HG03060 (cell line): ENCODE results near the gene HOXB9.

Experiments used
- ATAC-seq: cut with Tn5 transposase; IDR thresholded peaks from one replicate; pipeline ENCODE4 v1.9.1; 2021; ENCODE audit warnings: low read depth, moderate number of reproducible peaks; ENCODE audit not compliant: unreplicated experiment

Gene HOXB9

DNA sequence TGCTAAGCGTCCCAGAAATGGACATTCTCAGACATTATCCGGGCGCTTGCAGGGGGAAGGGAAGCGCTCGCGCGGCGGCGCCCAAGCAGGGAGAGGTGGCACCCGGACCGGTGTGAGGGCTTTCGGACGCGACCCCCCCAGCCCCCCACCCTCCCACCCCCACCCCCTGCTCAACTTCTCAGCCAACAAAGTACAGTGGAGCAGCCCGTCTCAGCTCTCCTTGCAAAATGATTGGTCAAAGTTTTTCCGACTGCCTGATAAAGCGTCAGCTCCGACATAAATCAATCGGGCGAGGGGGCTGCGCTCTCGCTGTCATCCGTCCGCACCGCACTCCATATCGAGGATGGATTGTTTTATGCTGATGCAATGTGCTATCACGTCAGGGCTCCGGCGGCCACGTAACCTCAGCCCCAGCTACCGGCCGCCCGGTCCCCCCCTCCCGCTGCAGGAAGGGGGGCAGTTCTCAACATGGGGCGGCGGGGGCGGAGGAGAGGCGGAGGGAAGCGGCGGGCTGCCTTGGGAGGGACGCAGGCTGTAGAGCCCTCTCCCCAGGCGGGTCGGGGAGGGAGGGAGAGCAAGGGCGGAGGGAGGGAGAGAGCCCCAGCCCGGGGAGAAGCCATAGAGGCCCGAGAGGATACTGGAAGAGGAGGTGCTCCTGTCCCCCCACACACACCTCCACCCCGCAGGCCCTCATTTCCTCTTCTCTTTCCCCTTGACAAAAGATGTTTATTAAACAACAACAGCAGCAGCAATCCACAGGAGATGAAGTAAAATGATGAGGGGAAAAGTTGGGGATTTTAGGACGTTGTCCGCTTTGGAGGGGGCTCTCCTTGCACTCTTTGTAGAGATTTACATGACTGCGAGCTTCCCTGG, at the start of gene HOXB9:
HOXB9 (minus strand) TSS at position 114 of the 873 bp plus-strand sequence; CDS start at position 25, 89 bp downstream.
- no peak for ATAC-seq

DNA sequence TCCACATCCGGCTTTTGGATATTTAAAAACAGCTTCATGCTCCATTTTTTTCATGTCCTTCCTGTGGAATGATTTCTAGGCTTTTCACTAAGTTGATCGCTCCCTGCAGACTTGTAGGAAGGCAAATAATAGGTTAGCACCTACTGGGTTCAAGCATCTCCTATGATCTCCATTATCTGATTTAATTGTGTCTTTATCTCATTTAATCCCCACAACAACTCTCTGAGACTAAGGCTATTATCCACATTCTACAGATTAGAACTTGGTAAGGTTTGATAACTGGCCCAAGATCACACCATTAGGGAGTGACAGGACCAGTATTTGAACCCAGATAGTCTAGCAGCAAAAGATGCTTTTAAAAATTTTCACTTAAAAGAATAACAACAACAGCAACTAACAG, 46.2 kb upstream of the HOXB9 start:
- ATAC-seq: no peak

DNA sequence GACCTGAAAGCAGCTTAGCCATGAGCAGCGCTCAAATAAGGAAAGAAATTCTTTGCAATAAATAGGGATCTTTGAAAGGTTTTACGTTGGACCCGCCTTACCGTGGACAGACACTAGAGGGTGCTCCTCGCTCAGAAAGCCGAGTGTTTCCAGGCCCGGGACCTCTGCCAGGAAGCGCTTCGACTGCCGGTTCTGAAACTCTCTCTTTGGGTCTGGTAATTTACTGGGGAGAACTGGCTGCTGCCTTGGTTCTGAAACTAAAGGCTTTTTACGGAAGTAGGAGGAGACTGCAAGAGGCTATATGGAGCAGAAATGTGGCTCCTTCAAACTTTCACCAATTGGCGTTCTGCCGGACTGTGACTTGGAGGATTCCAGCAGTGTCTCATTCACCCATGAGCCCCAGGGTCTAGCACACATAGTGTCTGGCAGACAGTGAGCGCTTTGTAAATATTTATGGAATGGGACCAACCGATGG, 45.6 kb upstream of the HOXB9 start:
- ATAC-seq: no peak

DNA sequence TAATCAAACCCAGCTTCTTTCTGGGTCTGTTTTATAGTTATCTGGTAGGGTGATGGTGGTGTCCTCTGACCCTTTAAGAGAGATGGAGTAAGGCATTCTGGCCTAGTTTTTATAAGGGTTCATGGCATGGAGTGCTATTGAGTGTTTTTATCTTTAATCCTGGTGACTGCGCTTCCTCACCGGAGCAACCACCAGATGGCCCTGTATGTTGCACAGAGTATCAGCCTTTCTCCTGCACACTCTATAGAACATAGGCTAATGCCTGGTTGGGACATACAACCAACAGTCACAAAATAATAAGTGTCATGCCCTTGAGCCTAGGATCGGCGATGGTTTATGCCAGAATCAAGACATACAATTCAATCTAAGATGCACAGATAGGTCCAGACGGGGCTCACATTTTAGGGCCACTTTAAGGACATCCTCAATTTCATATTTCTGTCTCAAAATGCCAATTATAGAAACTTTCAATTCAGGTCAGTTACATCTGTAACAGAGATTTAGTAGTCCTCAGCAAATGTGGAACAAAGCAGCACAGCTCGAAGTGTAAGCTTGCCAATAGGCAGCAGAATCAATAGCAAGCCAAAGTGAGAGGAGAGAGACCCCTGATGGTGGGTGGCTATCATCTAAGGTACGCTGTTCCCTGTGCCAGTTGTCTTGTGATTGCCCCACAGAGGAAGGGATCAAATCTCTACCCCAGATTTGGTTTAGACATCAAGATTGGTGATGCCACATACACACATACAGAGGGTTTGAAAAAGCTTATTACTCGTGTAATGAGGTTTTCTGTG, 37.2 kb upstream of the HOXB9 start:
- ATAC-seq: no peak

DNA sequence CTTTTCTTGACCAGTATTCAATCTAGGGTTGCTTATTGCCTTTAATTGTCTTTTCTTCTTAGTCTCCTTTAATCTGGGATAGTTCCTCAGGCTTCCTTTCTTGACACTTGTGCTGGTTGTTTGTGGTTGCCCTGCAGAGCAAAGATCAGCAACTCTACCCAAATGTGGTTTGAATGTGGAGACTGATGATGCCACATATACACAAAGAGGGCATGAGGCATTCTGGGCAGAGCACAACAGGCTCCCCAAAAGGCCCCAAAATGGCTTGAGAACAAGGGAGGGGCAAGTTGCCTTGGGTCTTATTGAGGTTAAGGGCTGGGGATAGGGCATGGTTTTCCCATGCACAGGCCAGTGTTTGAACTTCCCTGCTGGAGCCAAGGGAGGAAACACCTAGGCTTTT, 29.8 kb upstream of the HOXB9 start:
- no peak for ATAC-seq

DNA sequence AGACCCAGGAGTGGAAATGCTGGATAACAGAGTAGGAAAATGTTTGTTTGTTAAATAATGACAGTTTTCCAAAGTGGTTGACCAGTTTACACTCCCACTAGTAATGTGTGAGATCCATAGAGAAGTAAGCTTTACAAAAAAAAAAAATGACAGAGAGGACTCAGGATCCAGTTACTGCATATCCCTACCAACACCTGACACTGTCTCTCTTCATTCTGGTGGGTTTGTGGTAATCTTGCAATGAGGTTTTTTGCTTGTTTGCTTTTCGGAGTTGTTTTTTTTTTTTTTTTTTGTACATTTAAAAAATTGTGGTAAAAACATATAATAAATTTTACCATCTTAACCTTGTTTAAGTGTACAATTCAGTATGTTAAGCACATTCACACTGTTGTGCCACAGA, 23.6 kb upstream of the HOXB9 start:
- ATAC-seq: no peak

DNA sequence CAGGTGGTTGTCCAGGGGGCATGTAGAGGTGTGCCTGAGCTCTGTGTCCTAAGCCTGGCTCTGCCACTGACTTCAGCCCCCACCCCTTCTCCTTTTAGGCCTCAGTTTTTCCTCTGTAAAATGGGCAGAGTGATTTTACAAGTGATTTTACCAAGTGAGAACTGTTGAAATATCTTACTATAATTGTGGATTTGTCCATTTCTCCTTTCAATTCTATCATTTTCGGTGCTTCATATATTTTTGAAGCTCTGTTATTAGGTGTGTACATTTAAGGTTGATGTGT, 21.7 kb upstream of the HOXB9 start:
- no peak for ATAC-seq

DNA sequence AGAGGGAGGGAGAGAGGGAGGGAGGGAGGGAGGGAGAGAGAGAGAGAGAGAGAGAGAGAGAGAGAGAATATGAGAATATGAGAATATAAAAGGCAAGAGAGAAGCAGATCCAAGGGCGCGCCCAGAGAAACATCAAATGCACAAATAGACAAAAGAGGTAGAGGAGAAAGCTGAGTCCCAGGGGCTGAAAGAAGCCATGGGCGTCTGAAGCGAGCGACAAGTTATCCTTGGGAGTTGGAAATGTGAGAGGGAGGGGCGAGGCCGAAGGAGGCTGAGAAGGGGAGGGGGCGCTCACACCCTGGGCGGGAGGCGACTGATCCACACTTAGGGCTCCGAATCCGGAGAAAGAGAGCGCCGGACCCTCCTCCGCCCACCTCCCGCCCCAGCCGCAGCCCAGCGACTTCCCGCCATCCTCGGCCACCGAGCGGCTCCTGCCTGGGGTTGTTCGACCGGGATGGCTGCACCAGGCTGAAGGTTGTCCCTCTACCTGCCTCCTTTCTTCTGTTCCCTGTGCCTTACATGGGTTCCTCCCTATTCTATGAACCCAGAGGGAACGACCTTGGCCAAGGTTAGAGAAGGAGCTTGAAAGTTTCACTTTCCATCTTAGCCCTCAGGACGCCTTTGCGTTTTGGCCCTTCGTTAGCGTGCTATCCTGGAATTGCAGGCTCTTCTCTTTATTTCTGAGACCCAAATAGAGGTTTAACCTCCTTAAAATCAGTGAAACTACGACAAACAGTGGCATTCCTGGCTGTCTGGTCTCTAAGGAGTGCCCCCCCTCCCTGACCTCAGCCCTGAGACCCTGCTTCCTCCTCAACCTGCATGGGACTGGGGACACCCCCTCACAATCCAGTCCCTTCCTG, 21.2 kb upstream of the HOXB9 start:
- ATAC-seq: no peak

DNA sequence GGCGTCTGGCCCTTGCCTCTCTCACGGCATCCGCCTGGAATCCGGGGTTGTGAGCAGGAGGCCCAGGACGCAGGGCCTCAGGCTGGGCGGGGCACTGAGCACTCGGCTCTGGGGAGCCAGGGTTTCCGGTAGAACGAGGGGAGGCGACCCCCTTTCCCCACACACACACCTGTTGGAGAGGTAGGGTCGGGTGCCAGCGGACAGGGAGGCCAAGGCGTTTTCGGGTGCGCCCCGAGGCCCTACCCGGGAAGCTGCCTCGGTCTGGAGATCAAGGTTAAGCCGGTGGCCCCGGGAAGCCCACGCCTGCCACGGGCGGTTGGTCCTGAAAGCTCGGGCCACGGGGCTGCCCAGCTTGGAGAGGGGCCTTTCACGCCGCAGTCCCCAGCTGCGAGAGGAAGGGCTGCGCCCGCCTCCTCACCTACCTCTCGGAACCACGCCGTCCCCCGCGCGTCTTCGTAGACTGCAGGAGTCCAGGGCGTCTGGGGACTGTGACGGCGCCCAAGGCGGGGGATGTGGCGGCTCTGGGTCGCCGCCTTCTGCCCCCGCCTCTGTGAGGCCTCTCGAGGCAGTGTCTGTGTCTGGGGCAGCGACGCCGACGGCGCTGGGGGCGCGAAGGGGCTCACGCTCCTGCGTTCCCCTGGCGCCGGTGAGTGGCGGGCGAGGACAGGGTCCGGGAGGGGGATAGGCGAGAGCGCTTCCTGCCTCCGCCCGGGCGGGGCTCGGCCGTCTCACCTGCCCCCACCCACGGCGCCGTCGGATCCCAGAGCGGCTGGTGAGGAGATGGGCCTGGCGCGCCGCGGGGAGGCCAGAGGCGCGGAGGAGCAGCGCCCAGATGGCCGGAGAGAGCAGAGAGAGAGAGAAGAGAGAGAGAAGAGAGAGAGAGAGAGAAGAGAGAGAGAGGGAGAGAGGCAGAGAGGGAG, 20.3 kb upstream of the HOXB9 start:
- ATAC-seq: no peak

DNA sequence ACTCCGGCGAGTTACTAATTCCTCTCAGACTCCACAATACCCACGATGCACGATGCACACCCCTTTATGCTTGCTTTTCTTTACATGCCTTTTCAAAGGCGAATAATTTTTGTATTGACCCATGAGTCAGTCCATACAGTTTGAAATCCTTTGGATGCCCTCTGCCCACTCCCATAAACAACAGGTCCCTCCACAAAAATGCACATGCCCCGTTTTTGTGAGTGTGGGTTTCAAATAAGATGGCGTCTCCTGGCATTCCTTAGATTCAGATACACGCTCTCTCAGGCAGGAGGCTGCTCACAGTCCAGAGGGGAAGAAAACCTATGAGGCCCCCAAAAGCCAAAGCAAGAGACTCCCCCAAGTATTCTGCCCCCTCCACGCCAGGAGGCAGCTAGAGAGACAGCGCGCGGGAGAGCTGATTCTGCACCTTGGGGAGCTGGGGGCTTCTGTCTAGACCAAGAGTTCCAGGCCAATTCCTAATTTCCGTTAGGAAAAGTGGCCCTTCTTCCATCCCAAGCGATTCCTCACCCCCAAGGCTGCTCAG, 19.6 kb upstream of the HOXB9 start:
- ATAC-seq: no peak

DNA sequence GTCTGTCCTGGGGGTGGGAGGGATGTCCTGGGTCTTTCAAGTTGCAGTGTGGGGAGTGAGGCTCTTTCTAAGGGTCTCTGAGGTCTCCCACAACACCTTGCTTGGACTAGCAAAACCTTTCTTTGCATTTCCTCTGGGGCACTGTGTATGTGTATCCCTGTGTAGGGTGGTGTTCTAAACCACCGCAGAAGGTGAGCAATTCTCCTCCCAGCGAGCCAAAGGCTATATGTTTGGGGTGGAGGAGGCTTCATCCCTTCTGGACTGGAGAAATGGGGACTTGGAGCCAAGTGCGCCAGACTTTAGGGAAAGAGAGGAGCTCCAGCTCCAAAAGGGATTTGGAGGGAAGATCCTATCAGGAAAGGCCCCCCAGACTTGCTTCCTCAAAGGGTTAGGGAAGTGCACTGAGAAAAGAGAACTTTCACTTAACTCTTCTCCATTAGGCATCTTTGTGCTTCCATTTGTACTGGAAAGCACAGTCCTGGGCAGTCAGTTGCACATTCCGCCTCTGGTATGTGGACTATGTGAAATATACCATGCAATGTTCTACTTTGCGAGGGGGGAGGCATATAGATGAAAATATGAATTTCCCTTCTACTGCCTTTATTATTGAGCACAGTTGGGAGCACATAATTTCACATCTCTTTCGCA, 18.9 kb upstream of the HOXB9 start:
- no peak for ATAC-seq

DNA sequence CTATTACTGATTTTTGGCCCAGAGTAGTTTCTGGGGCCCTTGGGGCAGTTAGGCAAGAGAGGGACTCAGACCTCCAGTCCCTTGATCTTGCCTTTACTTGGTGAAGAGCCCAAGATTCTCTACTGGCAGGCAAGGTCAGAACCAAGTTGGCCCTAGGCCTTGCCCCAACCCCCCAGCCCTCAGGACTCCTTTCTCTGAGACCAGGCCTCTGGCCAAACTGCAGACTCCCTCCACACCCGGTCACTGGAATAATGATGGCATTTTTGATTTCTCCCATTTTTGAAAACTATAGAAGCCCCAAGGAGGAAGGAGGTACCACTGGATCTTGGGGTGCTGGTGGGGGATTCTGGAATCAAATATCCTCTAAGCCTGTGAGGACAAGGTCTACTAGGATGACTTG, 18.0 kb upstream of the HOXB9 start:
- no peak for ATAC-seq

DNA sequence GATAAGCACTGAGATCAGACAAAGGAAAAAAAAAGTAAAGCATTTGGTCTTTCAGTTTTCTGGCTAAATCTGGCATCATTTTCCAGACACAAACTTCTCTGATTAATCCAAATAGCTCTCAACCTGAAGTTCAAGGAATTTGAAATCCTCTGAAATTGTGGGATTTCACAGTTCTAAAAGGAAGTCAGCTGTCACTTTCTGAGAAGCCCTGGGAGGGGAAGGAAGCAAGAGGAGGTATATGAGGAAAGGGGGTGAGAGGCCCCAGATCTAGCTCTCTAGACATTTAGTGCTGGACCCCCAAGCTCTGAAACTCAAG, 17.5 kb upstream of the HOXB9 start:
- no peak for ATAC-seq

DNA sequence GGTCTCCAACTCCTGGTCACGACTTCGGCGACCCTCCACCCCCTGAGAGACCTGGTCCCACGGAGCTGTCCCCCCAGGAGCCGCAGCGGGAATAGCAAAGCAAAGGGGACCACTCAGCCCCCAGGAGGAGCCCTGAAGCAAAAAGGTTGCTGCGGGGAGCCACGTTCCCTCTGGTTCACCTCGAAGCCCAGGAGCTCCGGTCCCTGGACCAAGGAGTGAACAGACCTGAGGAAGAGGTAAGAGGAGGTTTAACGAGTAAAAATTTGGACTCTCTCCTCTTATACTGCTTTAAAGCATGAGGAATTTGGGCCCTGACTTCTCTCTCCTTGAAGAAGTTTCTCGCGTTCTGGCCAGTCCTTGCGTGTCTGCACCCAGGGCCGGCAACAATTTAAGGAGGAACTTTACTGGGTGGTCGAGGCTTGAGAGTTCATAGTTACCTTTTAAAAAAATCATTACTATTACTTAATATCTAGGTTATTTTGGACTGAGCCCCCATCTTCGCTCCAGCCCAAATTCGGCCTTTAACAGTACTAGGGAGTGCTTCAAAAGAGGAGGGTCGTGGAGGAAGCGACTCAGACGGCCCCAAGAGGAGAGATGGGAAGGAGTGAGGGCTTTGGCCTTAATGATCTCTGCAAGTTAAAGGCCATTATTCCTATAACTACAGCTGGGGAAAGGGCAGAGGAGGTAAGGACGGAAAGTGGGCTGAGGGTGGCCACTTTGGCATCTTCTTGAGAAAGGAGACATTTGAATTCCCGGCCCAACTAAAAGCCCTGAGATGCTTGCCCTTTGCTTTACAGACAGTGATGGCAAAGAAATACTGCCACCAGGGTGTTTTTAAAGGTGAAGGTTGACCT, 16.9 kb upstream of the HOXB9 start:
- ATAC-seq: no peak

DNA sequence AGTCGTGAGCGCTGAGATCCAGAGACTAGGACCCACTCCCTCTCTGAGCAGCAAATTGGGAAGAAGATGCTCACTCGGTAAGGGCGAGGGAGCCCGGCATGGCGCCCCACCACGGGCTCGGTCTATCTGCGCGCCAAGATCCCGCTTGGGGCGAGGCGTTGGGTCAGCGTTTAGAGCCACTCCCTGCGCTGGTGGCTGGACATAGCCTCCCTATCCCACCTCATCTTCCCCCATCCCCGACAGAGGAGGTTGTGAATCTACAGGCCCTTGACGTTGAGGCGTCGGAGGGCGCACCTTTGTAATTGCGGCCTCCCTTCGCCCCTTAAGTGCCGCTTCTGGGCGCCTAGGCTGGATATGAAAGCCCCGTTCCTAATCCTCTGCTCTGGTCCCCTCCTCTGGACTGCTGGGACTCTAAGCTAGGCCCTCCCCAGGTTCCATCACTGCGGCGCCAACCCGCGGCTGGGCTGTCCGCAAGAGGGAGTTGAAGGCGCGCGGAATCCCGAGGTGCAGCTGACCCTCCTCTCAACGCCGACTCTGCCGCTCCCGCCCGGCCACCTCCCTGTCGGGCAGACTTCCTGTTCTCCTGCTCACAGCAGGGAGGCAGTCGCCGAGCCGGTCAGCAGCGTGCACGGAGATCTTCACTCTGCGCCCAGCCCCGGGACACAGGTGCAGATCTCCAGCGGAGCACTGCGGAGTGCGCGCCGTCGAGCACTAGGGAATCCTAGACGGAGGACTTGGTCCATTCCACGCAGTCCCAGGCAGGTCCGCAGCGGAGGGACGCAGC, 16.1 kb upstream of the HOXB9 start:
- no peak for ATAC-seq

DNA sequence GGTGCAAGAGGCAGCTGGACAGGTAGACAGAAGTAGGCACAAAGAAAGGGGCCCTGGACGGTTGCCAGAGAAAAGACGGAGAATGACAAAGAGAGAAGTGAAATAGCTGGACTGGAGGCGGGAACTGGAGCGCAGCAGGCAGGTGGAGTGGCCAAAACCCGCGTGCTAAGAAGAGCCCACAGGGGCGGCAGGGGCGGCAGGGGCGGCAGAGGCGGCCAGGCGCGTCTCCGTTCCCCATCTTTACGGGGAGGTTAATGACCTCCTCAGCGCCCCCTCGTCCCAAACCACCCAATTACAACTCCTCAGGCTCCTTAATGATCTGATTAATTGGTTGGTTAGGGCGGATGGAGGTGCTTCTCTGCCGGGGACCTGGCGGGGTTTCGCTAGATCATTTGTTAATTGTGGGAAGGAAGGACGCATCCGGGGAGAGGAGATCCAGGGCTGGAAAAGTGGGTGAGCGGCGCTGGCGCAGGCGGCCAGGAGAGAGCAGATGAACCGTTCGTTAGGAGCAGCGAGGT, 15.4 kb upstream of the HOXB9 start:
- ATAC-seq: no peak

DNA sequence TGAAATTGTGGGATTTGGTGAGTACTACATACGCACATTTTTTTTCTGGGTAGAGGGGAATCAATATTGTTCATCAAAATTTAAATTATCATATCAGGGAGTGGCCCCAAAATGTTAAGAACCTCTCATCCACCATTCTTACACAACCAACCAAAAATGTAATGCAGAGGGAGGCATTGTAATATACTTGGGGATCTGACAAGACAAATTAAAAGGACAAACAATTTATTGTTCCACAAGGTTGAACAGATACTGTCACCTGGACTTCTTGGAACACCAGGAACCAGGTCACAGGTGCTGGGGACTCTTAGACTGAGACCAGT, 14.7 kb upstream of the HOXB9 start:
- no peak for ATAC-seq
